IMR-90 (cell line): ENCODE data around the gene PCBP1.

ENCODE experiments used
- BHLHE40 ChIP-seq: fragments of 150-350 bp; IDR thresholded peaks from 2 replicates; pipeline ENCODE4 v1.6.1; 2016; ENCODE audit warnings: mild to moderate bottlenecking, low read depth, low read length
- CHD1 ChIP-seq: IDR thresholded peaks from 2 replicates; pipeline ENCODE4 v1.6.1; 2012; ENCODE audit warnings: low read depth, low read length, improper control_type of control experiment
- CTCF ChIP-seq: conservative IDR thresholded peaks from 2 replicates; pipeline ENCODE4 v1.5.1; 2012; ENCODE audit warnings: mild to moderate bottlenecking, low read depth, low read length, improper control_type of control experiment
- ELK1 ChIP-seq: fragments of 150-350 bp; IDR thresholded peaks from 2 replicates; pipeline ENCODE4 v1.6.1; 2016; ENCODE audit warnings: low read depth, mild to moderate bottlenecking, low read length, moderate library complexity, borderline replicate concordance
- FOS ChIP-seq: fragments of 150-350 bp; IDR thresholded peaks from 2 replicates; pipeline ENCODE4 v1.6.1; 2016; ENCODE audit warnings: low read depth, low read length
- MAFK ChIP-seq: IDR thresholded peaks from 2 replicates; pipeline ENCODE4 v1.6.1; 2012; ENCODE audit warnings: low read depth, low read length, improper control_type of control experiment
- POLR2A ChIP-seq: IDR thresholded peaks from 2 replicates; pipeline ENCODE4 v1.6.1; 2012; ENCODE audit warnings: mild to moderate bottlenecking, low read depth, low read length

DNA sequence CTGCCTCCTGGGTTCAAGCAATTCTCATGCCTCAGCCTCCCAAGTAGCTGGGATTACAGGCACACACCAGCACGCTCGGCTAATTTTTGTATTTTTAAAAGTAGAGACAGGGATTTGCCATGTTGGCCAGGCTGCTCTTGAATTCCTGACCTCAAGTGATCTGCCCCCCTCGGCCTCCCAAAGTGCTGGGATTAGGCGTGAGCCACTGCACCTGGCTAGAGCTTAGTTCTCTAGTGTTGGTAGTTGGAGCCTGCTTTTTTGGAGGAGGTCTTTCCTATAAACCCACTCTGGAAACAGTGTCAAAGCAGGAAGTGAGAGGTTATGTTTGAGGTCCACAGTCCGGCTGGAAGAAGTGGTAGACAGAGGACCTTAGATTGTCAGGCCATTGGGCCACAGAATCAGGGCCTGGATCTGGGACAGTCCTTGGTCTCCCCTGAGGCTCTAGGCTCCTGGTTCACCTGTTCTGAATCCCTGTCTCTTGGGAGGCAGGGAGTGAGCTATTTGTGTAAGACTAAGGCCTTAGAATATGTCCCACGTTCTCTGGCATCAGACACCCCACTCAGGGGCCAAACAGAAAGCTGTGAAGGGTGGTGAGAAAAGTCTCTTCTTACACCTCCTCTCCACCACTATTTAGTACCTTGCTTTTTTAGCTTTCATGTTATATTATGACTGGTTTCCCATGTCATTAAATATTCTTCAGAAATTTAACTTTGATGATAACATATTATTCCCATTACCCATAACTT lies 34.5 kb downstream of the PCBP1 start:
- TF ChIP-seq CTCF (no peak), CHD1 (no peak), POLR2A (no peak), MAFK (no peak), ELK1 (no peak), FOS (no peak), BHLHE40 (no peak)
